NCI-H1436 treated with DMSO at 0.1 percent for 48 hours (cell line): ENCODE results near the gene UBE2H.
A peak's percentile ranks its signal among the peaks of the same experiment; 100 is the strongest.
"Not testable (repeated sequence)": the region's sequence is repeated elsewhere in the genome, so short reads cannot be mapped to it uniquely, and the experiment has no call there.

Experiments
- DNase-seq: peaks from one replicate; lab custom pipeline; 2025; lab: John Stamatoyannopoulos, UW

The UBE2H gene

GRCh38 chr7:129952653-129953560 is at the start of gene UBE2H:
UBE2H (minus strand) TSS chr7:129952960; CDS start chr7:129952555, 405 bp downstream.
- DNase-seq: peak; percentile 36

DNA sequence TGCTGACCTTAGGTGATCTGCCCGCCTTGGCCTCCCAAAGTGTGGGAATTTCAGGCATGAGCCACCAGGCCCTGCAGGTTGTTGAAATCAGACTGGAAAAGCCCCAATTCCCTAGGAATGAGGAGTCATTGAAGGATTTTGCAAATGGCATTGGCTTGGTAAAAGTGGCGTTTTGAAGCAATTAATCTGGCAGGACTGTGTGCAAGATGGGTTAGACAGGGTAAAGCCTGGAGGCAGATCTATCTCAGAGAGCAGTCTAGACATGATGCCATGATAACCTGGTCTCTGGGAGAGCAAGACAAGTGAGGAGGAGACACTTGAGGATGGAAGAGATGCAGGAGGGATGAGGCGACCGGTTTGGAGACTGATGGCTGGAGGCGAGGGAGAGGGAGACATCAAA is 45.7 kb upstream of the UBE2H start:
- no peak for DNase-seq

GRCh38 chr7:129997285-129997684 is 44.5 kb upstream of the UBE2H start:
- no peak for DNase-seq

GRCh38 chr7:129993275-129993674 is 40.5 kb upstream of the UBE2H start:
- DNase-seq: no peak

- no peak for DNase-seq
Observed at GRCh38 chr7:129990403-129991192, 37.8 kb upstream of the UBE2H start.

DNA sequence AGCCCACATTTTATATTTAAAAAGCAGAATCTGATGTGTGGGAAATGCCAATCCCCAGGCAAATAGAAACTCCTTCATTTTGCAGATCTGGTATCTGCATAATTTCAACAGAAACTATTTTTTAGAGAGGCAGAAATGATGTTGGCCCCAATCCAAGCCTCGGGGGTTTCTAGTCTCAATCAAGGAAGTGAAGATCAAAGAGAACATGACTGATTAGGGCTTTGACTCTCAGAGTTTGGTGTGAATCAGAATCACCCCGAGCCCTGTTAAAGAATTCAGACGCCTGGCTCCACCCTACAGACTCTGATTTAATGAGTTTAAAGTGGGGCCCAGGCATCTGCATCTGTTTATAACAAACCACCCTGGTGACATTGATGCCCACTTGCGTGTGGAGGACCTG is 36.7 kb upstream of the UBE2H start:
- DNase-seq: no peak

DNA sequence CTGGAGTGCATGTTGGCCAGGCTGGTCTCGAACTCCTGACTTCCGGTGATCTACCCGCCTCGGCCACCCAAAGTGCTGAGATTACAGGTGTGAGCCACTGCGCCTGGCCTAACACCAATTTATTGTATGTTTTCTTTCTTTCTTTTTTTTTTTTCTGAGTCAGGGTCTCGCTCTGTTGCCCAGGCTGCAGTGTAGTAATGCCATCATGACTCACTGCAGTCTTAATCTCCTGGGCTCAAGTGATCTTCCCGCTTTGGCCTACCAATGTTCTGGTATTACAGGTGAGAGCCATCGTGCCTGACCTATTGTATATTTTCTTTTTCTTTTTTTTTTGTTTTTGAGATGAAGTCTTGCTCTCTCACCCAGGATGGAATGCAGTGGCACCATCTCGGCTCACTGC is 33.8 kb upstream of the UBE2H start:
- DNase-seq: no peak

DNA sequence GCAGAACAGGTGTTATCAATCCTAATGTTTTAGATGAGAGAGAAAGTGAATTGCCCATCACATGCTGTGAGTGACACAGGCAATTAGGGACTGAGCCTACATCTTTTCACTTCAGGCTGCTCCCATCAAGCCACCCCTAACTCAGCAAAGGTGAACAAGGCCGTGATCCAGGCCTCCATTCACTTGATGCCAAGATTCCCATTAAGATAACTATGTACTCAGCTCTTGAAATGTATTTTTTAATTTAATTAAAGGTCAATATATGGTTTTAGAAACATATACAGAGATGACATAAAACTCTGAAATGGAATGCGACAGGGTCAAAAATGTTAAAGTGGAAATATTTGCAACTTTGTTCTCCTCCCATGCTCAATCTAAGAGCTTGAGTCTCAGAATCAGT is 27.9 kb upstream of the UBE2H start:
- DNase-seq: no peak

GRCh38 chr7:129975309-129975708 is 22.5 kb upstream of the UBE2H start:
- no peak for DNase-seq

GRCh38 chr7:129970816-129971215 is 18.1 kb upstream of the UBE2H start:
- DNase-seq: no peak

DNA sequence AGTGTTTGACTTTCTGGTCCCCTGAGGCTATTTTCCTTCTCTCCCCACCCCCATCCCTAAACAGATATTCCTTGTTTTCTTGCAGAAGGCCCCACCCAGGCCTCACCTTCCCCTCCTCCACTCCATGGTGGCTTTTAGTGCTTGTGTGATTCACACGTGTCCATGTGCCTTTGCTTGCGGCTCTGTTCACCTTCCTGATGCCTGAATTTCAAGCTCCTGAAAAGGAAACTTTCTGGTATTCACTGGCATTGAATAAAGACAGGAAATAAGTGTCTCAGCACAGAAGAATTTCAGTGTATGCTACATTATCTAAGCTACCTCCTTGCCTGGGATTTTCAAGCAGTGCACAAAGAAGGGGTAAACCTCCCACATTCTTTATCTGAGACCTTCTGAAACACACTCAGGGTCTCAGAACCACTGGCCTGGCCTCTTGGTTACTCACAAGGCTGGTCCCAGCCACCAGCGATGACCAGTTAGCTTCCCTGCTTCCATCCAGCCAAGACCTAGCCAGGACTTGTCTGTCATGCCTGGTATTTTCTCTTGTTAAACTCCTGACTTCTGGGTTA is 17.2 kb upstream of the UBE2H start:
- no peak for DNase-seq

GRCh38 chr7:129968592-129969383 is 16.0 kb upstream of the UBE2H start:
- DNase-seq: no peak

DNA sequence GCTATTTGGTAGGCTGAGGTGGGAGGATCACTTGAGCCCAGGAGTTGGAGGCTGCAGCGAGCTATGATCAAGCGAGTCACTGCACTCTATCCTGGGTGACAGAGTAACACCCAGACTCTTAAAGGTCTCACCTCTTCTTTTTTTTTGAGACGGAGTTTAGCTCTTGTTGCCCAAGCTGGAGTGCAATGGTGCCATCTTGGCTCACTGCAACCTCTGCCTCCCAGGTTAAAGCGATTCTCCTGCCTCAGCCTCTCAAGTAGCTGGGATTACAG is 7.4 kb upstream of the UBE2H start:
- not testable (repeated sequence) for DNase-seq

- no peak for DNase-seq
Observed at GRCh38 chr7:129959471-129960203, 6.9 kb upstream of the UBE2H start.

DNA sequence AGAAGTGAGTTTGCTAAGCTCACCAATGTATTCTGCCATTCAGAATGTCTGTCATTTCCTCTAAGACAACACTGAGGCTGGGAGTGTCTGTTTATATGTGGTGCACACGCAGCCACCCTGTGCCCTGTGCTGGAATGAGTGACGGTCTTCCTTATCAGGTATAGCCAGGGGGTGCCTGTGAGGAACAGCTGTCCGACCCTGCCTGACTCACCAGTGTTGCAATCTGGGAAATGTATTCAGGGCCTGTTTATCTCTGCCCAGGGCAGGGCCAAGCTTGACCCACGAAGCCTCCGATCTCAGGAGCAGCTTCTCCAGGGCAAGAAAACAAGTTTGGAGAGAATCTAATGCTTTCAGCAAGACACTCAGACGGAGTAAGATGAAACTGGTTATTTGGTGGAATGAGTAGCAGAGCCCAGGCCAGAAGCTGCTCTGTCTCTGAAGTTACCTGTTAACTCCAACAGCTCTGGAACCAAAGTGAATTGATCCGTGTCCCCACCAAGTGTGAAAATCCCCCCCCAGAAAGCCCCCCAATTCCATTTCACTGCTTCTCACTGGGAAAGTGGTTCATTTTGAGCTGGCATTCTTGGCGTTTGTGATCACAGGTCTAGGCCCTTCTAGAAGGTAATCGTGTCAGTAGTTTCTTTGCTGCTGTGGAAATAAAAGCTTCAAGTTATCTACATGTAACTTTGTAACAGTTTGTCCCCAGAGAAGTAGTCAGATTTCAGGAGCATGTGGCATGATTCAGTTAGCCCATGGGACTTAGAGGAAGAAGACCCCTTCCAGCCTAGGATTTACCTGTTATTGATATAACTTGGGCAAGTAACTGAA is 6.1 kb upstream of the UBE2H start:
- DNase-seq: no peak

DNA sequence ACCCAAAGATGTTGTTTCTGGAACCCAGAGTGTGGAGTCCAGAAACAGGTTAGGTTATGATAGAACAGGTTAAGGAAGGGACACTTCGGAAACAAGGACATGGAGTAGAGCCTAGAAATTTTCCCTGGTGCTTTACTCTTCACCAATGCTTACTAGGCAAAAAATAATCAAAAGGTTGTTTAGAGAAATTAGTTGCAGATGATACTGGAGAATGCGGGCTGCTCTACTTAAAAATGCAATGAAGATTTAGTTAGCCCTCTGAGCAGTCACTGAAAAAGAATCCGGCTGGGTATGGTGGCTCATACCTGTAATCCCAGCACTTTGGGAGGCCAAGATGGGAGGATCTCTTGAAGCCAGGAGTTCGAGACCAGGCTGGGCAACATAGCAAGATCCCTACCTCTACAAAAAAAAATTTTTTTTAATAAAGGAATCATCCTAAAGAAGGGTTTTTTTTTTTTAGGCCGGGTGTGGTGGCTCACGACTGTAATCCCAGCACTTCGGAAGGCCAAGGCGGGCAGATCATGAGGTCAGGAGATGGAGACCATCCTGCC is 3.3 kb upstream of the UBE2H start:
- DNase-seq: no peak

- no peak for DNase-seq
Observed at GRCh38 chr7:129952086-129952652, 591 bp downstream of the UBE2H start.

- no peak for DNase-seq
Observed at GRCh38 chr7:129951226-129952085, 1.3 kb downstream of the UBE2H start.

DNA sequence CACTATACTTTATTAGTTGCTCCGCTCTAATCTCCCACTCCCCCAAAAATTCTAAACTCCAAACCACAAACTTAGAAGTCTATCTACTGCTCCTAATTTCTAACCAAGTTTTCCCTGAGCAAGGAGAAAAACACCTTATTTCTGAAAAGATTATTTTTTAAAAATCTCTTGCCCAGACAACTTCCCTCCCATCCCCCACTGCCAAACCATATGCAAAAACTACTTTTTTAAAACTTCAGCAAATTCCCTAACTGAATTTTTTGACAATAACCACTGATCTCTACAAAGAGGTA is 1.9 kb downstream of the UBE2H start:
- DNase-seq: no peak
